ENCODE results near the gene TGOLN2.
A peak's percentile ranks its signal among the peaks of the same experiment; 100 is the strongest.
"Not testable (repeated sequence)": the region's sequence is repeated elsewhere in the genome, so short reads cannot be mapped to it uniquely, and the experiment has no call there.

The TGOLN2 gene

DNA sequence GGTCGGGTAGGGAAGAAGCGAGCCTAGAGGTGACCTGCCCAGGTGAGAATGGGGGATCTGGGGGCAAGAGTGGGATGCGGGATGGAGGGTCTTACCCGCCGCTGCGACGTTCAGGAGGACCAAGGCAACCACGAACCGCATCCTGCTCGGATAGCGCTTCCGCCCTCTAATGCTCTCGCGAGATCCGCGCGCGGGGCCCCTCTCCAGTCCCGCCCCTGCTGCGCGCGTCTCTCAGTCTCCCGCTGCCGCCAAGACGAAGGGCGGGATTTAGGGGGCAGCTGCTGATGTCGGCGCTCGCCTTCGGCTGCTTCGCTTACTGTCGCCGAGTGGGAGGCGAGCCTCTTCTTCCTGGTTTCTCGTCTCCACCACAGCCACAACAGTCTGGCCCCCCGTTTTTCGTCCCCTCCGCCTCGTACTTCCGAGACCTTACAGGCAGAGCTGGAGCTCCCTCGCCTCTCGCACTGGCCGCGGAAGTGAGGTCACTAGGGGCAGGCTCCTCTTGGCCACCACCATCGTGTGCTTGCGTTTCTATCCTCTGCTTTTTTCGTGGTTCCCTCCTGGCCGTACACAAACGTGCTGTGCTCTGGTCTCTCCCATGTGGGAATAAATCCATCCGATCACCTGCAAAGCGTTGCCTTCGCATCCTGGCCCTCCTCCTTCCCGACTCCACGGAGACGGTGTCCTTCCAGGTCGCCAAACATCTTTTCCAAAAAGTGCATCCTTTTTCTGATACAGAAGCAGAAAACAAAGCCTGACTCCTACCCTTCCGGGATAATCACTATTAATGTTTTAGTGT, at the start of gene TGOLN2:
TGOLN2 (minus strand) TSS at position 168 of the 796 bp plus-strand sequence; CDS start at position 141, 27 bp downstream.
- peak; percentile 91 to 95 for DNase-seq

DNA sequence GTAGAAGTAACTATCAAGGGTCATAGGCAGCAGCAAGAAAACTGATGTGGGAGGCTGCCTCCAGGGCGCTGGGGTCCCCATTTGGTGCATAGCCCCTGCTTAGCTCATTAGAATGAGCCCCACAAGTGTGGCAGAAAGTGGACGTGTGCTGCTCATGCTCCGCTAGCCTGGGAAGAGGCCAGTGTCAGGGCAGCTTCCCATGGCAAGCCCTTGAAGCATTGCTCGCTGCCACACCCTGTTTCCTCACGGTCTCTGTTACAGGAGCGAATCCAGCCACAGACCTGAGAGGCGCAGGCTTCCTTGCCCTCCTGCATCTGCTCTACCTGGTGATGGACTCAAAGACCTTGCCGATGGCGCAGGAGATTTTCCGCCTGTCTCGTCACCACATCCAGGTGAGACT, 49.3 kb upstream of the TGOLN2 start:
- no peak for DNase-seq

DNA sequence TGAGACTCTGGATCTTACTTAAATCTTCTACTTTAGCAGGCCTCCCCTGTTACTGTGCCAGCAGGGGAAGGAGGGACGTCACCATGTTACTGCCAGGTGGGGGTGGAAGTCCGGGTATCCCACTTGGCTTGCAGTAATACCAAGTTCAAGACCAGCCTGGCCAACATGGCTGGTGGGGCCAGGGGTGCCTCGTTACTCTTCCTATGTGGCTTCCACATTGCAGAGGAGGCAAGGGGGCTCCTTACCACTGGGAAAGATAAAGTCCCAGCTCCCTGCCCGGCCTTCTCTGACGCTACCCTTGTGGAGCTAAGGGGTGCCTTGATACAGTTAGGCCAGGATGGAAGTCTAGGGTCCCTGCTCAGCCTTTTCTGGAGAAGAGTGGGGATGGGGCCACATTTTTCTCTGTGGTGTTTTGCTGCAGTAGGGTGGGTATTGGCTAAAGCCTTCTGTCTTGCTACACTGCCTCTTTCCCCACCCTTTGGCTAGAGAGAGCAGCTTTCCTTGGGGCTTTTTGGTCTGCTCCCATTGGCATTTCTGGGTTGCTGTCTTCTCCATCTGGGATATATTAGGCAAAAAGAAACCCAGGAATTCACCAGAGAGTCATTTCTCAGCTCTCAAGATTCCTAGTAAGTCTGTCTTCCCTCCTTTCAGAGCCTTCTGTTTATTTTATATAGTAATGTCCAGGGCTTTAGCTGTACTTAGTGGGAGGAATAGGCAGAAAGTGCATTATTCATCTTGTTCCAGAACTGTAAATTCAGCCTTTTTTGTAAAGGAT, 48.7 kb upstream of the TGOLN2 start:
- DNase-seq: no peak

GRCh38 chr2:85371045-85371444, 43.3 kb upstream of the TGOLN2 start:
- no peak for DNase-seq

DNA sequence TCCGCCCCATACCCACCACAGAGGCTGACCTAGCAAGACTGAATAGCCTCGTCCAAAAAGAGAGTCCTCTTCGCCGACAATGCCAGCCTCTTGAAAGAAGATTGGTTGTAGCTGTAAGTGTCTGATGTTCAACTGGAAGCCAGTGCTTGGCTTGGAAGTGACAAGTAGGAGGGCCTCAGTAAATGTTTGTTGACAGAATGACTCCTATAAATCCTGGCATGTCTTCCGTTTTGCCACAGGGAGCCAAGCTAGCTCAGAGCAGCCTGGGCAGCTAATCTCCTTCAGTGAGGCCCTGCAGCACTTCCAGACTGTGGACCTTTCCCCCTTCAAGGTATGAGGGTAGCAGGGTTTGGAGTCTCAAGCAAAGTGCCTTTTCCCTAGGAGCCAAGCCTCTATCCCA, 41.7 kb upstream of the TGOLN2 start:
- no peak for DNase-seq

- no peak for DNase-seq
These were observed 41.1 kb upstream of the TGOLN2 start for GRCh38 chr2:85368921-85369320.

- DNase-seq: no peak
These were observed 39.4 kb upstream of the TGOLN2 start for GRCh38 chr2:85367180-85367579.

DNA sequence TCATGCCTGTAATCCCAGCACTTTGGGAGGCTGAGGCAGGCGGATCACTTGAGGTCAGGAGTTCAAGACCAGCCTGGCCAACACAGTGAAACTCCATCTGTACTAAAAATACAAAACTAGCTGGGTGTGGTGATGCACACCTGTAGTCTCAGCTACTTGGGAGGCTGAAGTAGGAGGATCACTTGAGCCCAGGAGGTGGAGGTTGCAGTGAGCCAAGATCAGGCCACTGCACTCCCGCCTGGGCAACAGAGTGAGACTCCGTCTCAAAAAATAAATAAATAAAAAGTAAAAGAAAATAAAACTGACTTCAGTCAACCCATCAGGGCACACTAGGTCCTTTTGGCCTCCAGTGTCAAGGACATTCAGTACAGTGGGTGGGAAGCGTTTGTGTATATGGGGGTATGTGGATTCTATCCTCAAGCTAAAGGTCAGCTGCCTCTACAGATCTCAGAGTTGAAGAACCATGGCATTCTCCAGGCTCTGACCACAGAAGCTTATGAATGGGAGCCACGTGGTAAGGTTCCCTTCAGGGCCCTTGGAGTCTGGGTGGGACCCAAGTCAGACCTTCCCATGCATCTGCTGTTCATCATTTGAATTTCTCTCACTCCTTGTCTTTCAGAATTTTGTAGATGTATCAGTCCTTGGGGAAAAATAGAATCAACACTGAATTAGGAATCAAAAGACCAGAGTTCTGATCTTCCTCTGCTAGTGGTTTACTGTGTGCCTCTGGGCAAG, 35.0 kb upstream of the TGOLN2 start:
- not testable (repeated sequence) for DNase-seq

DNA sequence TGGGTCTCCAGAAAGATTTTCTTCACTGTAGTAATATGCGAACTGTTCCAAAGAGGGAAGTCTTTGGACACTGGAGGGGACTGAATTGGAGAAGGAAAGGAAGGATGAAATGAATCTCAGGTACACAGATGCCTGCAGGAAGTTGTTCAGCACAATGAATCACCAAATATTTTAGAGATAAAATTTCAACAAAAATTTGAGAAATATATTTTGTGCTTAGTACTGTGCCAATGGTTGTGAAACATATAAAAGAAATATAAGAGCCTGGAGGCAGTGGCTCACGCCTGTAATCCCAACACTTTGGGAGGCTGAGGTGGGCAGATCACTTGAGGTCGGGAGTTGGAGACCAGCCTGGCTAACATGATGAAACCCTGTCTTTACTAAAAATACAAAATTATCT, 29.9 kb upstream of the TGOLN2 start:
- DNase-seq: no peak

DNA sequence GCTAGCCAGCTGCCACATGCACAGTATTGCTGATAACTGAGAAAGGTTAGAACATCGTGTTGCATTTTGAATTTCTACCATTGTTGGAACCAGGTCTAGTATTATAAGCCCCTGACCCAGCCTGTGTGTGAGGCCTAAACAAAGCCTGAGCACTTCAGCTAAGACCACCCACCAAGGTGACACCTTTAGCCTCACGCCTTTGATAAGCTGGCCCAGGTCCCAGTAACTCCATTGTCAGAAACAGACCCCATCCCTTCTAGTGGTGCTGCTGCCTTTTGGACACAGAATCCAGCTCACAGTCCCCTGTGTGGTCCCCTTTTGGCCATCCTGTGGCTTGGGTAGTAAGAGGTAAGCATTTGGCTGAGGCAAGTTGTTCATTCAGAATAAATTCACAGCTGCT, 28.4 kb upstream of the TGOLN2 start:
- DNase-seq: no peak

GRCh38 chr2:85355521-85355920, 27.7 kb upstream of the TGOLN2 start:
- no peak for DNase-seq

DNA sequence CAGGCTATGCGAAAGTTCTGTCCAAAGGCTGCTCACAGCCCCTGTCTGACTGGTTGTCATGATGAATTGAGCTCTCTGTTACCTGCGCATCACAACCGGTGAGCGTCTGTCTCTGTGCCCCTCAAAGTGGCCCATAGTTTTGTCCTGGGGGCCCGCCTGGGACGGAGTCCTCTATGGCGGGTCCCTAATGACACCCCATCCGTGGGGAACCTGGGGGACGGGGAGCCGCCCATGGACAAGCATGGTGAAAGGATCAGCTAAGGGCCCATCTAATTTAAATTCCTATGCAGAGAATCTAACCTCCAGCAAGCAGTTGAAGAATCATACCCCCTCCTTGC, 27.3 kb upstream of the TGOLN2 start:
- DNase-seq: no peak

GRCh38 chr2:85354286-85355072, 26.7 kb upstream of the TGOLN2 start, which contains the start of the genes ELMOD3 and RETSAT:
TSS of gene ELMOD3 (plus strand) at chr2:85354769. CDS start at chr2:85357199, 2,430 bp downstream.
TSS of gene RETSAT (minus strand) at chr2:85354528. CDS start at chr2:85354507, 21 bp downstream.
- peak; percentile 97 to 98 for DNase-seq

DNA sequence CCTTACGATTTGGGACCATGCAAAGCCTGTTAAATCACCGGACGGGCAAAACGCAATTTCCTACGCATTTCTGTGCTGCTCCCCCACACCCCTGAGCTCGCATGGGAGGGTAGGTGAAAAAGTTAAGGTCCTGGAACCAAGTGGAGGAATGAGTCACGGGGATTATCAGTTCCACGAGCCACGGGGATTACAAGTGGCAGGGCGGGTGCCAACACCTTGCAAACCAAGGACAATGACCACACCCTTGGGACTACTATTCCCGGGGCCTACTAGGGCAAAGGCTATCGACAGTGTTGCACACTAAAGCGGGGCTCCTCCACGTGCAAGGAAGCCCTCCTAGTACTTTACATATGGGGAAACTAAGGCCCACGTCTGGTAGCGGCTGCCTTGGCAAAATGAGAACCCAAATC, 26.1 kb upstream of the TGOLN2 start:
- DNase-seq: no peak

DNA sequence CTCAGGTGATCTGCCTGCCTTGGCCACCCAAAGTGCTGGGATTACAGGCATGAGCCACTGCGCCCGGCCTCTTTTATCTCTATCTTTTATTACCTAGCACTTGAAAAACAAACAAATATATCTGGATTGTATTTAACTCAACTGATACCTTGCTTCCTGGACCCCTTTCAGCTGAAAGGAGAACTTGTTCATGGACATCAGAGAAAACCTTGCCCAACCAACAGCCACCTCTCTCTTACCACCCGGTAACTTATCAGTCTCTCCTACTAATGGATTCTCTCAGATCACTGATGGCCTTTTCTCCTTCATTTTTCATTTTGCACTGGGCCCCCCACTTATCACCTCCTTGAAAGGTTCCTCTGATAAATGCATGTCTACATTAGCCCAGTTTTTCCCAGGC, 19.8 kb upstream of the TGOLN2 start:
- no peak for DNase-seq

DNA sequence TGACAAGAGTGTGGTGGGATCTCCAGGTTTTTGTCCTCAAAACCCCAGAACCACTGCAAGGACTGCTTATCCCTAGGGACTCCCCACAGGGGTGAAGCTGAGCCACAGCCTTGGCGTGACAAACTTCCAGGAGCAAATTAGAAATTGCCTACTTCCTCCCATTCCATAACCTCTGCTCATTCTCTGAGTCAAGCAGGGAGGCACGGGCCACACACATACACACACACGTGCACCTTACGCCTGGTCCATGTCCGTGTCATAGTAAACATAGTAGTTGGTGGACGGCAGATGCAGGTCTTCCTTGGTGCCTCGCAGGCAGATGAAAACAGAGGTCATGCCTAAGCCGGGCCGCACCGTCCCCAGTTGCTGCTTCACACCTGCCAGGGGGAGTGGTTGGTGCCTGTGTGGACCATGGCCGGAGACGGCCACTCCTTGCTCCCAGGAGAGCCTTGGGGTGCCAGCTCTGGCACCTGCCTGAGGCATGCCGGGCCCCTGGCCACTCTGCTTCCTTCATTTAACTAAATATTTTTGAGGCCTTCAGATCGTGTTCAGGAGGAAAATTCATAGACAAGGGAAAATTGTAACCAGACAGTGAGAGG, 16.7 kb upstream of the TGOLN2 start:
- DNase-seq: no peak

DNA sequence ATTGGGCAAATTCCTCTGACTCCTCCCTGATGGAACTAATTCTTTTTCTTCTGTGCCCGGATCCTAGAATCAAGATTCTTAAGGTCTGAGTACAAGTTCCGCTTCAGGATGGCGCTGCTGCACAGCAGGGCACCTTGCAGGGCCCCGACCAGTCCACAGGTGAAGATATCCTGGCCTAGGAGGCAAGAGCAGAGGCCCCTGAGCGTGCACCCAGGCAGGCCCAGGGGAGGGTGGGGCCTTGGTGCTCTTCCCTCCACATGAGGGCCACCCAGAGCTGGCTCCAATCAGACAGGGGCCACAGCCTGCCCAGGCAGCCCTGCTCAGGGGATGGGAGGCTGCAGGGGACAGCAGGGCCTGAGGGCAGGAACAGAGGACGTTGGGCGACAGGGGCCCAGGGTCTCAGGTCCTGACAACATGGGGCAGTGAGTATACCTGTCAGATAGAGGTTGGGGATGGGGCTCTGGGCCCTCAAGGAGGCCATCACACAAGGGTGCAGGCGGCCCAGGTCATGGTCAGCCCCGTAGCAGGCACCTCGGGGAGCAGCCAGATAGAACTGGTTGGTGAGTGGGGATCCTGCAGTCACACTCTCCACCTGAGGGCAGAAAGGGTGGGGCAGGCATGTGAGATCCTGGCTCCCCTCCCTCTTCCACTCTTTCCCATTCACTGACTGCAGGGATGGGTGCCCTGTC, 15.6 kb upstream of the TGOLN2 start:
- not testable (repeated sequence) for DNase-seq

DNA sequence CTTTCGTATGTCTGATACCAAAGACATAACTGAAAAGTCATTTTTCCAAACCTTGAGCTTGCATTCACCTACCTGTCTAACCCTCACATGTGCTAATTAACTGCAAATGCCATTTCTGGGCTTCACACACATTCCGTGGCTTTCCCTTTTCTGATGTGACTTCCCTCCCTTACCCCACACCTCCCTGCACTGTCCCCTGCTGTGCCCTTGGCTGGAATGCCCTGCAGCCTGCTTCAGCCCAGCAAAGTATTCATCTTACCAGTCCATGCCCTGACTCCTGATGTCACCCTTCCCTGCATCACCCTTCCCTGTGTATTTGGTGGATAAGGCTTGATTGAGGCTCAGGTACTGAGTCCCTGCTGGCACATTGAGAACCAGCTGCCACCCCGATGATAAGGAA, 14.4 kb upstream of the TGOLN2 start:
- no peak for DNase-seq

DNA sequence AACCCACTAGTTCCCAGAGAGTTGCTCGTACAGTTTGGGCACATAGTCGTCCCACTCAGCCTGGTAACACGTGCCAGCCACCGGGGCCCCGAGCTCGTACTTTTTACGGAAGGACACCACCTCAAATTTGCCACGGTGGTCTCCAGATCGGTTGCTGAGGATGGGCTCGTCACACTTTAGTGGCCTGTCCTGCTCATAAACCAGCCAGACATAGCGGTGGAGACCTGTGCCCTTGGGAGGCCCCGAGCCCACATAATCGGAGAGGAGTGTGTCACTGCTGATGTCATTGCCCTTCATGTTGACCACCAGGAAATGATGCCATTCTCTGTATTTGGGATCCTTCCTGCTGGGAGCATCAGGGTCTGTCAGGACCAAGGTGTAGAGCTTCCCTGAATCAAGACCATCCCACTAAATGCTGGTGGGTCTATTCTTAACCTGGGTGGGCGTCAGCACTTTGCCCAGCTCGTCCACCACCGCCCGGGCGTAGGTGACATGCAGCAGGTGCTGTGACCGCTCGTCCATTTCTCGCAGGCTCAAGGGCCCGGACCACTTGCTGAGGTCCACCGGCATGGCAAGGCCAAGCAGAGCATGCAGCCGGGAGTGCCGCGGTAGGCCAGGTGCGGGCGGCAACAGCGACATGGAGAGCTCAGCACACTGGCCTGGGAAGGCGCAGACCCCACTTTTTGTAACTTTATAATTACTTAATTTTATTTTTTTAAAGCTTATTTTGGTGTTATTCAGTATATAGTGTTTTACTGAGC, 13.7 kb upstream of the TGOLN2 start:
- no peak for DNase-seq

- DNase-seq: no peak
These were observed 12.5 kb upstream of the TGOLN2 start for GRCh38 chr2:85340034-85340892.
